GM21526 (cell line): ENCODE measurements around the gene TTLL4.

Source experiments
- ATAC-seq: cut with Tn5 transposase; IDR thresholded peaks from one replicate; pipeline ENCODE4 v1.9.1; 2021; ENCODE audit warnings: moderate library complexity; ENCODE audit not compliant: unreplicated experiment, low FRiP score

The TTLL4 gene

DNA sequence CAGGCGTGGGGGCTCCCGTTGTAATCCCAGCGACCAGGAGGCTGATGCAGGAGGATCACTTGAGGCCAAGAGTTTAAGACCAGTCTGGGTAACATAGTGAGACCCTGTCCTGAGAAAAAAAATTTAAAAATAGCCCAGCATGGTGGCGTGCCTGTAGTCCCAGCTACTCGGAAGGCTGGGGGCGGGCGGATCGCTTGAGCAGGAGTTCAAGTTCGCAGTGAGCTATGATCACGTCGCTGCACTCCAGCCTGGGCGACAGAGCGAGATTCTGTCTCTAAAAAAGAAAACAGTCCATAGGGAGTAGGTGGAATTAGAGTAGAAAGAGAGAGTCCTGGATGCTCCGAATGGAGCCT lies 325 bp upstream of the TTLL4 start:
- no peak for ATAC-seq

- ATAC-seq: no peak
These were observed 905 bp downstream of the TTLL4 start for GRCh38 chr2:218711550-218711929.

DNA sequence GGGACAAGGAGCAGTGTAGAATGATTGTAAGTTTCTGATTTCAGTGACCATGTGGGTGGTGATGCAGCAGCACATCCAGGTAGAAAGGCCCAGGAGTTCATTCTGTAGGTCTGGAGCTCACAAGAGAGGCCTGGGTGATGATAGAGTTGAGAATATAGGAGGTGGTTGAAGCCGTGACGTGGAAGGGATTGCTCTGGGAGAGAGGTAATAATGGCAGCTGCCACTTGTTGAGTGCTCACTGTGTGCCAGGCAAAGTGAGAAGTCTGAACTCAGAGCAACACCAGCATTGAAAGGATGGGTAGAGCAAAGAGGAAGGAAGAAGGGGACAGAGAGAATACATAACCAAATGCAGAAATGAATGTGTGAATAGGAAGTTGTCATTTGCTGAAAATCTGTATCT lies 3.3 kb downstream of the TTLL4 start:
- no peak for ATAC-seq

- ATAC-seq: no peak
These were observed 5.4 kb downstream of the TTLL4 start for GRCh38 chr2:218716070-218716469.

GRCh38 chr2:218717262-218717661 lies 6.6 kb downstream of the TTLL4 start:
- no peak for ATAC-seq

GRCh38 chr2:218718058-218718457 lies 7.4 kb downstream of the TTLL4 start:
- no peak for ATAC-seq

DNA sequence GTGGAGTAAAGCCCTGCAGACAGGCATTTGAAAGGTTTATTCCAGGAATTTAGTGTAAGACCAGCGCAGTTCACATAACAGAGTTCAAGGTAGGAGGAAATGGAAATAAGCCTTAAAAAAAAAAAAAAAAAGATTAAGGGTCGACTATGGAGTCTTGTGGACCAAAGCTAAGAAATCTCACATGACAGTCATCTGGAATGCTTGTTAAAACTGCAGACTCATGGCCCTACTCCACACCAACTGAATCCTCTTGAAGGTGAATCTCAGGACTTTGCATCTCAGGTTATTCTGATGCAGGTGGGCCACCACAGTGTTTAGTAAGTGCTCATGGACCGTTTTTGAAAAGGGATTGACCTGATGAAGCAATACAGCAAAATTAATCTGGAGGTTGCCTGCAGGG lies 8.8 kb downstream of the TTLL4 start:
- no peak for ATAC-seq

DNA sequence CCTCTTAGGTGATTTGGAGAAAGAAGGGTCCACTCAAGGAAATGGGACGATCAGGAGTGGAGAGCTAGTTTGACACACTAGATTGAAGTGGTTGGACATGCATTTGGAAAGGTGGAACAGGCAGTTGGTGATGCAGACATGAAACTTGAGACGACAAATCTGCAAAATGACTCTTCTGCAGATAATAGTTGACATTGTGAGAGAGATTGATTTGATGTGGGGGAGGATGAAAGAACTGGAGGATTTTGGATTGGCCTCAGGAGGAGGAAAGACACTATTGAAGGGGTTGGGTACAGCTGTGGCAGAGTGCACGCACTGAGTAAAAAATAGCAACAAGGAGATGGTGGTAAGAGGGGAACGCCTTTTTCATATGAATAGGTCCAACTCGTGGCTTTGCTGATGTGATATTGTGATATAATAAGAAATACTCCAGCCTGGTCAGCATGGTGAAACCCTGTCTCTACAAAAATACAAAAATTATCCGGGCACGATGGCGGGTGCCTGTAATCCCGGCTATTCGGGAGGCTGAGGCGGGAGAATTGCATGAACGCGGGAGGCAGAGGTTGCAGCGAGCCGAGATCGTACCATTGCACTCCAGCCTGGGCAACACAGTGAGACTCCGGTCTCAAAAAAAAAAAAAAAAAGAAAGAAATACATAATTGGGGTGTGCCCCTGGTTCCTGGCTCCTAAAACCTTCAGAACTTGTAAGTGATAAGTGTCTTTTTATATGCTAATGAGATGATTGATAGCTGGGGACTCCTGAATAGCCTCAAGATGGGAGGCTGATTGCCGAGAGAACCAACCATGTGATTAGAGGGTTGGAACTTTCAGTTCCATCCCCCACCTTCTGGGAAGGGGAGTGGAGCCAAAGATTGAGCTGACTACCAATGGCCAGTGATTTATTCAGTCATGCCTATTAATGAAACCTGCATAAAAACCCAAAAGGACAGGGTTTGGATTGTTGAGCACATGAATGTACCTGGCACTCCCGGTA lies 9.7 kb downstream of the TTLL4 start:
- ATAC-seq: no peak

GRCh38 chr2:218721488-218721887 lies 10.9 kb downstream of the TTLL4 start:
- no peak for ATAC-seq

DNA sequence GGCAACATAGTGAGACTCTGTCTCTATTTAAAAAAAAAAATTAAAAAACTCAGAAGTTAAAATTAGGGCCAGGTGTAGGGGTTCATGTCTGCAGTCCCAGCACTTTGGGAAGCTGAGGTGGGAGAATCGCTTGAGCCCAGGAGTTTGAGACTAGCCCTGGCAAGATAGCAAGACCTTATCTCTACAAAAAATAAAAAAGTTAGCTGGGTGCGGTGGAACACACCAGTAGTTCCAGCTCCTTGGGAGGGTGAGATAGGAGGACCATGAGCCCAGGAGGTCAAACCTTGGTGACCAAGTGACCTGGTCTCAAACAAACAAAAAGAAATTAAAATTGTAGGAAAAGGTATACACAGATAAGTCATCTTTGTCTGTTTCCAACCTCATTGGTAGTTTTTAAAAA lies 11.3 kb downstream of the TTLL4 start:
- no peak for ATAC-seq

DNA sequence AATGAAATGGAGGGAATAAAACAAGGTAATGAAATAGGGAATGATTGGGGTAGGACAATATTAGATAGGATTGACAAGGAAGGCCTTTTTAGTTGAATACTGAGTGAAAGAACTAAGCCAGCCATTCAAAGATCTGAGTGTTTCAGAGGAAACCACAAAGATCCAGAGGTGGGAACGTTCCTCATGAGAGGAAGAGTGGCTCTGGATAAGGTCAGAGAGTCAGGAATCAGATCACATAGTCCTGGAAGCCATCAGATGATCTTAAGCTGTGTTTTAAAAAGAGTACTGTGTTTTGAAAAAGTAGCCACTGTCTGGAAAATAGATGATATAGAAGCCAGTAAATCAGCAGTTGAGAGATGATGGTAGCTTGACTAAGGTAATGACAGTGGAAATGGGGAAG lies 11.8 kb downstream of the TTLL4 start:
- ATAC-seq: no peak

- ATAC-seq: no peak
These were observed 12.5 kb downstream of the TTLL4 start for GRCh38 chr2:218722876-218723785.

GRCh38 chr2:218726004-218726574 lies 15.5 kb downstream of the TTLL4 start:
- no peak for ATAC-seq

GRCh38 chr2:218727502-218728165 lies 17.0 kb downstream of the TTLL4 start:
- no peak for ATAC-seq

- ATAC-seq: no peak
These were observed 19.0 kb downstream of the TTLL4 start for GRCh38 chr2:218729640-218730039.

- no peak for ATAC-seq
These were observed 21.6 kb downstream of the TTLL4 start for GRCh38 chr2:218732052-218732760.

DNA sequence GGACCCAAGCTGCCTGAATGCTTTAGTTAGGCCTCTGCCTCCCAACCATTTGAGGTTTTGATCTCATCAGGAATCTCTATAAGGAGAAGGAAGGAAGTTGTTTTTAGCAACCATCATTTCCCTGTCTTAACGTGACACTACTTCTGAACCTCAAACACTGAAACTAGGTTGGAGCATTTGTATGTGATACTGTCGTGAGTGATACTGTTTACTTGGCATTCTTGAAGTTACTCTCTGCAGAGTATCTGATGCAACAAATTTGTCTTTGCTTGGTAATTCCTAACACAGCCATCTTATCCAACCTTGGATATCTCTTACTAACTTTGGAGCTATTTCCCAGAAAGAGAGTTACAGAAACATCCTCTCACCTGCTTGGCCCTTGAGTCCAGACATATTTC lies 22.1 kb downstream of the TTLL4 start:
- ATAC-seq: no peak

- no peak for ATAC-seq
These were observed 22.8 kb downstream of the TTLL4 start for GRCh38 chr2:218733171-218734021.
